ENCODE results near the gene PSMD2. TPM values are rescaled to one million over a fixed set of nuclear protein-coding genes. Genes with fewer than 3 reads are reported as not detected.

The PSMD2 gene
- total and polyA plus RNA-seq, 4 donors: 77.5 to 213 (median 161) TPM

DNA sequence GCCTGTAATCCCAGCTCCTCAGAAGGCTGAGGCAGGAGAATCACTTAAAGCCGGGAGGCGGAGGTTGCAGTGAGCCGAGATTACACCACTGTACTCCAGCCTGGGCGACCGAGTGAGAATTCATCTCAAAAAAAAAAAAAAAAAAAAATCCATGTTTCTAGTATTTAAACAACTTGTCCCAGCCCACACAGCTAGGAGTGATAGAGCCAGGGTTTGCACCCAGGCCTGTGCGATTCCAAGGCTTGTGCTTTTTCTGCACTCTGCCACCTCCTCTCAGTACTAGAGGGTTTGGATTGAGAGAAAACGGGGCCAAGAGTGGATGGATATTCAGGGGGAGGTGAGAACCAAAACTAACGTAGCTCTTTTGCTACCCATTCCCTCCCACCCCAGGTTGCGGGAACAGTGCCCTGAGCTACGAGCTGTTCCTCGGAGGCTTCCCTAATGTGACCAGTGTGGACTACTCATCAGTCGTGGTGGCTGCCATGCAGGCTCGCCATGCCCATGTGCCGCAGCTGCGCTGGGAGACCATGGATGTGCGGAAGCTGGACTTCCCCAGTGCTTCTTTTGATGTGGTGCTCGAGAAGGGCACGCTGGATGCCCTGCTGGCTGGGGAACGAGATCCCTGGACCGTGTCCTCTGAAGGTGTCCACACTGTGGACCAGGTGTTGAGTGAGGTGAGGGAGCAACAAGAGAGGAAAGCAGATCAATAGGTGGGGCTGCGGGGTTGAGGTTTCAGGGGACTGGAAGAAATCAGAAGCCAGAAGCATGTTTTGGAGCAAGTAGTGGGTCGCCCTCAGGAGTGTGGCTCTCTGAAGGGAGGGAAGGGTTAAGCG lies 41.7 kb upstream of the PSMD2 start:
- Histone ChIP-seq H3K36me3 (ENCODE audit: control insufficient read depth in 4 of 4, insufficient read depth in 3 of 4, low read depth in 1 of 4, low read length in 3 of 4) (peaks cover 0 to 5% (median 0%) of the 10 kb centered on the region in 4 donors), H3K27me3 (ENCODE audit: control insufficient read depth in 4 of 4, insufficient read depth in 4 of 4, low read length in 3 of 4) (no peaks in the 10 kb centered on the region), H3K4me1 (ENCODE audit: control insufficient read depth in 4 of 4, insufficient read depth in 4 of 4, low read length in 3 of 4) (peaks cover 9 to 23% (median 14%) of the 10 kb centered on the region in 4 donors), H3K4me3 (ENCODE audit: low read depth in 1 of 3, low read length in 3 of 3) (no peak overlapping the region), H3K9me3 (ENCODE audit: control insufficient read depth in 4 of 4, low read length in 3 of 4) (no peaks in the 10 kb centered on the region), H3K9ac (ENCODE audit: low read depth in 1 of 2, low read length in 2 of 2) (no peak overlapping the region), H3K27ac (ENCODE audit: low read depth in 1 of 2, low read length in 2 of 2) (no peak overlapping the region)
- TF ChIP-seq FOXA1 (IDR thresholded peaks at IDR 0.05) (no peak), TAF1 (conservative IDR thresholded peaks at IDR 0.05) (no peak), JUND (IDR thresholded peaks at IDR 0.05) (no peak), HNF4A (conservative IDR thresholded peaks at IDR 0.05) (no peak), EGR1 (IDR thresholded peaks at IDR 0.05; ENCODE audit: low read depth in 2 of 2) (no peak), SP1 (IDR thresholded peaks at IDR 0.05) (no peak), GABPA (IDR thresholded peaks at IDR 0.05 in 1 of 2, conservative IDR thresholded peaks at IDR 0.05 in 1 of 2) (no peak), RXRA (IDR thresholded peaks at IDR 0.05) (no peak), NR2F2 (IDR thresholded peaks at IDR 0.05) (no peak), YY1 (IDR thresholded peaks at IDR 0.05) (no peak)
- TF ChIP-seq, protein P1, sequence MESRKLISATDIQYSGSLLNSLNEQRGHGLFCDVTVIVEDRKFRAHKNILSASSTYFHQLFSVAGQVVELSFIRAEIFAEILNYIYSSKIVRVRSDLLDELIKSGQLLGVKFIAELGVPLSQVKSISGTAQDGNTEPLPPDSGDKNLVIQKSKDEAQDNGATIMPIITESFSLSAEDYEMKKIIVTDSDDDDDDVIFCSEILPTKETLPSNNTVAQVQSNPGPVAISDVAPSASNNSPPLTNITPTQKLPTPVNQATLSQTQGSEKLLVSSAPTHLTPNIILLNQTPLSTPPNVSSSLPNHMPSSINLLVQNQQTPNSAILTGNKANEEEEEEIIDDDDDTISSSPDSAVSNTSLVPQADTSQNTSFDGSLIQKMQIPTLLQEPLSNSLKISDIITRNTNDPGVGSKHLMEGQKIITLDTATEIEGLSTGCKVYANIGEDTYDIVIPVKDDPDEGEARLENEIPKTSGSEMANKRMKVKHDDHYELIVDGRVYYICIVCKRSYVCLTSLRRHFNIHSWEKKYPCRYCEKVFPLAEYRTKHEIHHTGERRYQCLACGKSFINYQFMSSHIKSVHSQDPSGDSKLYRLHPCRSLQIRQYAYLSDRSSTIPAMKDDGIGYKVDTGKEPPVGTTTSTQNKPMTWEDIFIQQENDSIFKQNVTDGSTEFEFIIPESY (IDR thresholded peaks at IDR 0.05): no peak
- TF ChIP-seq, protein P2, sequence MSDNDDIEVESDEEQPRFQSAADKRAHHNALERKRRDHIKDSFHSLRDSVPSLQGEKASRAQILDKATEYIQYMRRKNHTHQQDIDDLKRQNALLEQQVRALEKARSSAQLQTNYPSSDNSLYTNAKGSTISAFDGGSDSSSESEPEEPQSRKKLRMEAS (IDR thresholded peaks at IDR 0.05): no peak
- TF ChIP-seq, protein P3, sequence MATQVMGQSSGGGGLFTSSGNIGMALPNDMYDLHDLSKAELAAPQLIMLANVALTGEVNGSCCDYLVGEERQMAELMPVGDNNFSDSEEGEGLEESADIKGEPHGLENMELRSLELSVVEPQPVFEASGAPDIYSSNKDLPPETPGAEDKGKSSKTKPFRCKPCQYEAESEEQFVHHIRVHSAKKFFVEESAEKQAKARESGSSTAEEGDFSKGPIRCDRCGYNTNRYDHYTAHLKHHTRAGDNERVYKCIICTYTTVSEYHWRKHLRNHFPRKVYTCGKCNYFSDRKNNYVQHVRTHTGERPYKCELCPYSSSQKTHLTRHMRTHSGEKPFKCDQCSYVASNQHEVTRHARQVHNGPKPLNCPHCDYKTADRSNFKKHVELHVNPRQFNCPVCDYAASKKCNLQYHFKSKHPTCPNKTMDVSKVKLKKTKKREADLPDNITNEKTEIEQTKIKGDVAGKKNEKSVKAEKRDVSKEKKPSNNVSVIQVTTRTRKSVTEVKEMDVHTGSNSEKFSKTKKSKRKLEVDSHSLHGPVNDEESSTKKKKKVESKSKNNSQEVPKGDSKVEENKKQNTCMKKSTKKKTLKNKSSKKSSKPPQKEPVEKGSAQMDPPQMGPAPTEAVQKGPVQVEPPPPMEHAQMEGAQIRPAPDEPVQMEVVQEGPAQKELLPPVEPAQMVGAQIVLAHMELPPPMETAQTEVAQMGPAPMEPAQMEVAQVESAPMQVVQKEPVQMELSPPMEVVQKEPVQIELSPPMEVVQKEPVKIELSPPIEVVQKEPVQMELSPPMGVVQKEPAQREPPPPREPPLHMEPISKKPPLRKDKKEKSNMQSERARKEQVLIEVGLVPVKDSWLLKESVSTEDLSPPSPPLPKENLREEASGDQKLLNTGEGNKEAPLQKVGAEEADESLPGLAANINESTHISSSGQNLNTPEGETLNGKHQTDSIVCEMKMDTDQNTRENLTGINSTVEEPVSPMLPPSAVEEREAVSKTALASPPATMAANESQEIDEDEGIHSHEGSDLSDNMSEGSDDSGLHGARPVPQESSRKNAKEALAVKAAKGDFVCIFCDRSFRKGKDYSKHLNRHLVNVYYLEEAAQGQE (IDR thresholded peaks at IDR 0.05): no peak
- TF ChIP-seq, protein P4, sequence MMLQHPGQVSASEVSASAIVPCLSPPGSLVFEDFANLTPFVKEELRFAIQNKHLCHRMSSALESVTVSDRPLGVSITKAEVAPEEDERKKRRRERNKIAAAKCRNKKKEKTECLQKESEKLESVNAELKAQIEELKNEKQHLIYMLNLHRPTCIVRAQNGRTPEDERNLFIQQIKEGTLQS (IDR thresholded peaks at IDR 0.05): no peak
- DNase-seq (ENCODE audit: low spot score): no peak
- 97% methylated on average over 23 of the region's 23 CpGs for WGBS

DNA sequence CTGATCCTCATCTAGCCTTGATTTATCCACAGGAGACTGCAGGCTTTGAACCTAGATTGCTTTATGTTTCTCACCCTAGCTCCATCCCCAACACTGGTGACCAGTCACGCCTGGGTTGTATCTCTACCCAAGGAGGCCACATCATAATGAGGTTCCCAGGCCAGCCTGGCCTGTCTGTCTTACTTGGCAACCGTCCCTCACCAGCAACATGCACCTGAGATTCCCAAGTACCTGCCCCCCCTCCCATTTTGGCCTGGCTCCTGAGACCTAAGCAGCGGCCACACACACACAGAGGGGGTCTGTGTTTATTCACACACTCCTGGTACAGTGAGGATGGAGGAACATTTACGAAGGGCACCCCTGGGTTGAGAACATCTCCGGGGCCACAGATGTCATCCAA lies 40.1 kb upstream of the PSMD2 start:
- H3K4me1 ChIP-seq (ENCODE audit: control insufficient read depth in 4 of 4, insufficient read depth in 4 of 4, low read length in 3 of 4): peaks cover 9 to 29% (median 14%) of the 10 kb centered on the region in 4 donors
- no peaks in the 10 kb centered on the region for H3K27me3 ChIP-seq (ENCODE audit: control insufficient read depth in 4 of 4, insufficient read depth in 4 of 4, low read length in 3 of 4)
- H3K9ac ChIP-seq (ENCODE audit: low read depth in 1 of 2, low read length in 2 of 2): no peak overlapping the region
- no peak overlapping the region for H3K27ac ChIP-seq (ENCODE audit: low read depth in 1 of 2, low read length in 2 of 2)
- H3K4me3 ChIP-seq (ENCODE audit: low read depth in 1 of 3, low read length in 3 of 3): no peak overlapping the region
- WGBS: 93% methylated on average over 5 of the region's 5 CpGs
- H3K9me3 ChIP-seq (ENCODE audit: control insufficient read depth in 4 of 4, low read length in 3 of 4): no peaks in the 10 kb centered on the region
- DNase-seq (ENCODE audit: low spot score): no peak
- H3K36me3 ChIP-seq (ENCODE audit: control insufficient read depth in 4 of 4, insufficient read depth in 3 of 4, low read depth in 1 of 4, low read length in 3 of 4): peaks cover 0 to 5% (median 0%) of the 10 kb centered on the region in 4 donors
- TF ChIP-seq GABPA (IDR thresholded peaks at IDR 0.05 in 1 of 2, conservative IDR thresholded peaks at IDR 0.05 in 1 of 2) (no peak), NR2F2 (IDR thresholded peaks at IDR 0.05) (no peak), SP1 (IDR thresholded peaks at IDR 0.05) (no peak), EGR1 (IDR thresholded peaks at IDR 0.05; ENCODE audit: low read depth in 2 of 2) (no peak), TAF1 (conservative IDR thresholded peaks at IDR 0.05) (no peak), RAD21 (IDR thresholded peaks at IDR 0.05) (no peak), HNF4A (conservative IDR thresholded peaks at IDR 0.05) (no peak), RXRA (IDR thresholded peaks at IDR 0.05) (no peak), FOXA1 (IDR thresholded peaks at IDR 0.05) (no peak), FOXA2 (IDR thresholded peaks at IDR 0.05) (no peak), HNF4G (IDR thresholded peaks at IDR 0.05) (no peak)
- TF ChIP-seq, protein P4 (IDR thresholded peaks at IDR 0.05): no peak
- TF ChIP-seq, protein P5, sequence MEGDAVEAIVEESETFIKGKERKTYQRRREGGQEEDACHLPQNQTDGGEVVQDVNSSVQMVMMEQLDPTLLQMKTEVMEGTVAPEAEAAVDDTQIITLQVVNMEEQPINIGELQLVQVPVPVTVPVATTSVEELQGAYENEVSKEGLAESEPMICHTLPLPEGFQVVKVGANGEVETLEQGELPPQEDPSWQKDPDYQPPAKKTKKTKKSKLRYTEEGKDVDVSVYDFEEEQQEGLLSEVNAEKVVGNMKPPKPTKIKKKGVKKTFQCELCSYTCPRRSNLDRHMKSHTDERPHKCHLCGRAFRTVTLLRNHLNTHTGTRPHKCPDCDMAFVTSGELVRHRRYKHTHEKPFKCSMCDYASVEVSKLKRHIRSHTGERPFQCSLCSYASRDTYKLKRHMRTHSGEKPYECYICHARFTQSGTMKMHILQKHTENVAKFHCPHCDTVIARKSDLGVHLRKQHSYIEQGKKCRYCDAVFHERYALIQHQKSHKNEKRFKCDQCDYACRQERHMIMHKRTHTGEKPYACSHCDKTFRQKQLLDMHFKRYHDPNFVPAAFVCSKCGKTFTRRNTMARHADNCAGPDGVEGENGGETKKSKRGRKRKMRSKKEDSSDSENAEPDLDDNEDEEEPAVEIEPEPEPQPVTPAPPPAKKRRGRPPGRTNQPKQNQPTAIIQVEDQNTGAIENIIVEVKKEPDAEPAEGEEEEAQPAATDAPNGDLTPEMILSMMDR (IDR thresholded peaks at IDR 0.05; ENCODE audit: low read depth, low read length, missing input control): no peak
- TF ChIP-seq, protein P2 (IDR thresholded peaks at IDR 0.05): no peak
- TF ChIP-seq, protein P3 (IDR thresholded peaks at IDR 0.05): no peak
